ENCODE data around the gene MACROD2. TPM values are rescaled to one million over a fixed set of nuclear protein-coding genes. Genes with fewer than 3 reads are reported as not detected.

The MACROD2 gene
- total RNA-seq, 1 experiment from 2014 or later, result not detected

GRCh38 chr20:14488212-14488611, 492.9 kb downstream of the MACROD2 start:
- Histone ChIP-seq H3K4me3 (no peak overlapping the region), H3K4me1 (replicated peaks) (peaks cover 11% of the 10 kb centered on the region)

DNA sequence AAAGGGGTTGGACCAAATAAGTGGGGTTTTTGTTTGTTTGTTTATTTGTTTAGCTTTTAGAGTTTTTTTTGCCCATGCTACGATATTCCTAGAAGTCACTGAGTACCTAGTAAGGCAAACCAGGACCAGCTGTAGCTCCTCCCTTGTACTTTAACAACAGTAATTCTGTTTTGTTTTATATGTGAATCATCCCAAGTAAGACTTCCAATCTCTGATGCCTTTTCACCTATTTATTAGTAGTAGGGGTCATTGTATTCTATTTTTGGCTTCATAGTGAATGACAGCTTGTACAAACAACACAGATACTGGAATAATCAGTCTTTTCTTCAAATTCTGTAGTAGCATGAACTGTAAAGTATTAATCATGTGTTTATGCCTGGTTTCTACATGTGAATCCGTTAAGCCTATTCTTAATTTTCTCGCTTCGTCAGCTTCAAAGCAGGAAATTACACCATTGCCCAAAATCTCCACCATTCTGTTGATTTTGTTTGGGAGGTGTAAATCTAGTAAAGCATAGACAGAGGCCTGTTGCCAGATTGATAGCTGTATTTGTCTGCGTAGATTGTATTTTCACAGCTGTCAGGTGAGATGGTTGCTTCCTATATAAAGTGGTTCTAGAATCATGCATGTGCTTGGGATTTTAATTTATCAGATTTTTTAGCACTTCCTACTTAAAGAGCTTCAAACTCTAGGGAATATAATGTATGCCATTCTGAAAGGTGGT, 493.6 kb downstream of the MACROD2 start:
- Histone ChIP-seq H3K9me3 (replicated peaks) (no peaks in the 10 kb centered on the region), H3K4me1 (replicated peaks) (peaks cover 11% of the 10 kb centered on the region)
- DNase-seq (ENCODE audit: low read depth in 1 of 2, low spot score in 2 of 2), result peak in 1 of 2 experiments; percentile 14

More at GRCh38 chr20:14488212-14488611, 492.9 kb downstream of the MACROD2 start:
- no peaks in the 10 kb centered on the region for H3K36me3 ChIP-seq
- no peaks in the 10 kb centered on the region for H3K27me3 ChIP-seq (replicated peaks)
- no peaks in the 10 kb centered on the region for H3K9me3 ChIP-seq (replicated peaks)
- no peak for DNase-seq (ENCODE audit: low read depth in 1 of 2, low spot score in 2 of 2)
- H3K27ac ChIP-seq, result no peak overlapping the region

GRCh38 chr20:14489544-14489943, 494.2 kb downstream of the MACROD2 start:
- no peaks in the 10 kb centered on the region for H3K27me3 ChIP-seq (replicated peaks)
- peak in 1 of 2 experiments; percentile 64 for DNase-seq (ENCODE audit: low read depth in 1 of 2, low spot score in 2 of 2)
- H3K9me3 ChIP-seq (replicated peaks), result no peaks in the 10 kb centered on the region
- H3K4me1 ChIP-seq (replicated peaks), result peaks cover 11% of the 10 kb centered on the region
- H3K4me3 ChIP-seq, result no peak overlapping the region
- no peaks in the 10 kb centered on the region for H3K36me3 ChIP-seq
- no peak overlapping the region for H3K27ac ChIP-seq

More for the DNA sequence above, 493.6 kb downstream of the MACROD2 start:
- Histone ChIP-seq H3K4me3 (no peak overlapping the region), H3K36me3 (no peaks in the 10 kb centered on the region), H3K27ac (peak overlapping the region; percentile 16), H3K27me3 (replicated peaks) (no peaks in the 10 kb centered on the region)

- H3K36me3 ChIP-seq, result no peaks in the 10 kb centered on the region
- no peak overlapping the region for H3K27ac ChIP-seq
- DNase-seq (ENCODE audit: low read depth in 1 of 2, low spot score in 2 of 2), result no peak
Observed at GRCh38 chr20:14491436-14491835, 496.1 kb downstream of the MACROD2 start.

DNA sequence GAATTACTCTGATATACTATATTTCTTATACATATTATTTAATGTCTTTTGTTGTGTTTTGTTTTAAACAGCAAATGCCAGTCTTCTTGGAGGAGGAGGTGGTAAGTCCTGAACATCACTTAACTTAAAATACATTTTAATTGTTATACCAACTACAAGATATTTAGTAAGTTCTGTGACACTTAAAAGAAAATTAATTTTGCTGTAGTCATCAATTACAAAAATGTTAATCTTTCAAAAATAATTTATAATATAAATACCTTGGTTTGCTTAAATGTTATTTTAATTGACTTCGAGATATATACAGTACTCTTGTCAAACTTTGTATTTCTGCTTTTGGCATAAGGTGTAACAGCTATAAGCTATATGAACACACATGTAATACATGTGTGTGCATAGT, 498.1 kb downstream of the MACROD2 start:
- no peaks in the 10 kb centered on the region for H3K9me3 ChIP-seq (replicated peaks)
- no peak for DNase-seq (ENCODE audit: low read depth in 1 of 2, low spot score in 2 of 2)
- peaks cover 14% of the 10 kb centered on the region for H3K4me1 ChIP-seq (replicated peaks)
- no peak overlapping the region for H3K4me3 ChIP-seq
- H3K27ac ChIP-seq, result no peak overlapping the region
- H3K27me3 ChIP-seq (replicated peaks), result no peaks in the 10 kb centered on the region
- no peaks in the 10 kb centered on the region for H3K36me3 ChIP-seq

More at GRCh38 chr20:14491436-14491835, 496.1 kb downstream of the MACROD2 start:
- H3K4me3 ChIP-seq, result no peak overlapping the region
- peaks cover 15% of the 10 kb centered on the region for H3K4me1 ChIP-seq (replicated peaks)
- H3K9me3 ChIP-seq (replicated peaks), result no peaks in the 10 kb centered on the region
- H3K27me3 ChIP-seq (replicated peaks), result no peaks in the 10 kb centered on the region

DNA sequence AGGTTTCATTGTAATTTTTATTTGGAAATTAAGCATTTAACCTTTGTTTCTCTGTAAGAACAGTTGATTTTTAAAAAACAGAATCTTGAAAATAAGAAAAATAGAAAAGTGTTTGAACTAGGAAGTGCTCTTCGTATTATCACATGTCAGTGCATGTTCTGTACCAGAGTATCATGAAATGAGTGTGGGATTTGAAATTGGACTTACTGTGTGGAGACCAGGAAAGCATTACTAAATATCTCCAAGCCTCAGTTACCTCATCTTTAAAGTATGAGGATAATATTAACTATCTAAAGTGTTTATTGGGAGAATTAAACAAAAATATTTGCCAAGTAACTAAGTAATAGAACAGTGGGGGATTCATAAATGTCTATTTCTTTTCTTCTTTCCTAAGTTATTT, 499.0 kb downstream of the MACROD2 start:
- Histone ChIP-seq H3K27me3 (replicated peaks) (no peaks in the 10 kb centered on the region), H3K36me3 (no peaks in the 10 kb centered on the region), H3K9me3 (replicated peaks) (no peaks in the 10 kb centered on the region), H3K4me3 (no peak overlapping the region), H3K4me1 (replicated peaks) (peaks cover 5% of the 10 kb centered on the region; the same call in 1 of the 2 replicates), H3K27ac (no peak overlapping the region)
- no peak for DNase-seq (ENCODE audit: low read depth in 1 of 2, low spot score in 2 of 2)

DNA sequence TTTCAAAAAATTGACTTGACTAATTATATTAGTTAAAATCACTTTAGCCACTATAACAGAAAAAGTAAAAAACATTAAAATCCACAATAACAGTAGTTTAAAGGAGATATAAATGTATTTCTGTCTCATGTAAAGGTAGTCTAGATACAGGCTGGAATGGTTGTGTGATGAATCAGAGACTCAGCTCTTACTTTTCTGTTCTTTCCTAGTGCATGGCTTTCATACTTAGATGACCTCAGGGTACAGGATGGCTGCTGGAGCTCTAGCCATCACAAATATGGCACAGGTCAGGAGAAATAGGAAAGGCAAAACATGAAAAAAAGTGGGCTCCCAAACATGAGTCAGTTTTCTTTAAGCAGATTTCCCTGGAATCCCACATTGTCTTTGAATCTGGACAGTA, 499.8 kb downstream of the MACROD2 start:
- H3K27ac ChIP-seq, result no peak overlapping the region
- H3K4me3 ChIP-seq, result no peak overlapping the region
- DNase-seq (ENCODE audit: low read depth in 1 of 2, low spot score in 2 of 2), result peak in 1 of 2 experiments; percentile 10
- H3K36me3 ChIP-seq, result no peaks in the 10 kb centered on the region
- H3K4me1 ChIP-seq (replicated peaks), result peaks cover 5% of the 10 kb centered on the region; the same call in 1 of the 2 replicates
- no peaks in the 10 kb centered on the region for H3K9me3 ChIP-seq (replicated peaks)
- no peaks in the 10 kb centered on the region for H3K27me3 ChIP-seq (replicated peaks)

GRCh38 chr20:14497004-14497403, 501.7 kb downstream of the MACROD2 start:
- 0 out of 2 replicates have a peak, but pooled peaks cover 5% of the 10 kb centered on the region for H3K4me1 ChIP-seq (replicated peaks)
- DNase-seq (ENCODE audit: low read depth in 1 of 2, low spot score in 2 of 2), result no peak
- H3K27me3 ChIP-seq (replicated peaks), result no peaks in the 10 kb centered on the region
- no peak overlapping the region for H3K4me3 ChIP-seq
- H3K36me3 ChIP-seq, result no peaks in the 10 kb centered on the region
- H3K9me3 ChIP-seq (replicated peaks), result no peaks in the 10 kb centered on the region
- H3K27ac ChIP-seq, result no peak overlapping the region

DNA sequence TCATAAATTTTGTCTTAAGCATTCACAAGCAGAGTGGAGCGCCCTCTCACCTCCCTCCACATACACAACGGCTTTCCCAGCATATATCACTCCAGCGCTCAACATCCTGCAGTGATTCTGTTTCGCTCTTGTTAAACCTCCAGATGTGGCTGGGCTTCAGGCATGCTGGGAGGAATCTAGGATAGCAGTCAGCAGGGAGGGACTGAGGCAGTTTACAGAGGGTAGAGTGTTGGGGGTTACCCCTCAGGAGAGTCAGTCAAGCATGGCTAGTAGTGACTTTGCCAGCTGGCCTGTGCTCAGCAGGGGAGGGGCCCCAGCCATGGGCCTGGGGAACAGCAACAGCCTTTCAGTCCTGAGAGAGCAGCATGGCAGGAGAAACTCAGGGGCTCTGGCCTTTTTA, 503.5 kb downstream of the MACROD2 start:
- no peak for DNase-seq (ENCODE audit: low read depth in 1 of 2, low spot score in 2 of 2)

GRCh38 chr20:14505476-14505875, 510.2 kb downstream of the MACROD2 start:
- Histone ChIP-seq H3K9me3 (replicated peaks) (no peaks in the 10 kb centered on the region; the same call in 1 of the 2 replicates), H3K4me1 (replicated peaks) (no peaks in the 10 kb centered on the region)
- DNase-seq (ENCODE audit: low read depth in 1 of 2, low spot score in 2 of 2), result no peak

More for the DNA sequence above, 503.5 kb downstream of the MACROD2 start:
- Histone ChIP-seq H3K4me1 (replicated peaks) (0 out of 2 replicates have a peak, but pooled peaks cover 5% of the 10 kb centered on the region), H3K27me3 (replicated peaks) (no peaks in the 10 kb centered on the region), H3K4me3 (no peak overlapping the region), H3K9me3 (replicated peaks) (no peaks in the 10 kb centered on the region; the same call in 1 of the 2 replicates), H3K36me3 (no peaks in the 10 kb centered on the region), H3K27ac (no peak overlapping the region)

DNA sequence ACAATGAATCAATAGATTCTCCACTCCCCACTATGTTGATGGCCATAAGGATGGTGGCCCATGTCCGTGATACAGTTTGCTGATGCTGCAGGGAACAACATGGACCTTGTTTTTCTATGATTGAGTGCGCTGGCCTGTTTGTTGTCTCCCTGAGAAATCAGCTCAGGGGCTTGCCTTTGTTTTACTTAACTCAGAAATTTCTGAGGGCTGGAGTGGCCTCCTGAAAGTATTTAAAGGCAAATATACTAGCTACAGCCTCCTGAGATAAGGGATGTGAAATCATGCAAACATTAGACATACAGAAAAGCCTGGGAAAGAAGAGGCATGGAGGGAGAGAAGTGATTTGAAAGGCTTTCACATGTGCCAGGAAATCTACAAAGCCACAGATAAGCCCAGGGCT, 512.4 kb downstream of the MACROD2 start:
- Histone ChIP-seq H3K4me3 (no peak overlapping the region), H3K36me3 (no peaks in the 10 kb centered on the region), H3K27me3 (replicated peaks) (no peaks in the 10 kb centered on the region), H3K4me1 (replicated peaks) (no peaks in the 10 kb centered on the region), H3K27ac (no peak overlapping the region), H3K9me3 (replicated peaks) (no peaks in the 10 kb centered on the region; the same call in none of the 2 replicates)
- no peak for DNase-seq (ENCODE audit: low read depth in 1 of 2, low spot score in 2 of 2)

More at GRCh38 chr20:14505476-14505875, 510.2 kb downstream of the MACROD2 start:
- Histone ChIP-seq H3K27ac (no peak overlapping the region), H3K4me3 (no peak overlapping the region), H3K36me3 (no peaks in the 10 kb centered on the region), H3K27me3 (replicated peaks) (no peaks in the 10 kb centered on the region)

GRCh38 chr20:14510341-14510740, 515.0 kb downstream of the MACROD2 start:
- no peaks in the 10 kb centered on the region for H3K4me1 ChIP-seq (replicated peaks)
- H3K27ac ChIP-seq, result no peak overlapping the region
- no peaks in the 10 kb centered on the region for H3K27me3 ChIP-seq (replicated peaks)
- DNase-seq (ENCODE audit: low read depth in 1 of 2, low spot score in 2 of 2), result no peak
- no peak overlapping the region for H3K4me3 ChIP-seq
- no peaks in the 10 kb centered on the region; the same call in 1 of the 2 replicates for H3K9me3 ChIP-seq (replicated peaks)
- H3K36me3 ChIP-seq, result no peaks in the 10 kb centered on the region

GRCh38 chr20:14512839-14513238, 517.5 kb downstream of the MACROD2 start:
- DNase-seq (ENCODE audit: low read depth in 1 of 2, low spot score in 2 of 2), result no peak
- no peaks in the 10 kb centered on the region for H3K36me3 ChIP-seq
- H3K9me3 ChIP-seq (replicated peaks), result no peaks in the 10 kb centered on the region; the same call in 1 of the 2 replicates
- H3K4me3 ChIP-seq, result no peak overlapping the region
- no peaks in the 10 kb centered on the region for H3K4me1 ChIP-seq (replicated peaks)
- H3K27ac ChIP-seq, result no peak overlapping the region
- no peaks in the 10 kb centered on the region for H3K27me3 ChIP-seq (replicated peaks)

GRCh38 chr20:14518648-14519047, 523.3 kb downstream of the MACROD2 start:
- Histone ChIP-seq H3K9me3 (replicated peaks) (no peaks in the 10 kb centered on the region), H3K36me3 (no peaks in the 10 kb centered on the region), H3K27ac (no peak overlapping the region), H3K27me3 (replicated peaks) (no peaks in the 10 kb centered on the region), H3K4me3 (no peak overlapping the region), H3K4me1 (replicated peaks) (no peaks in the 10 kb centered on the region)
- no peak for DNase-seq (ENCODE audit: low read depth in 1 of 2, low spot score in 2 of 2)
